GM10248 (cell line): ENCODE measurements around the gene TCF7L1.
"Not testable (repeated sequence)": the region's sequence is repeated elsewhere in the genome, so short reads cannot be mapped to it uniquely, and the experiment has no call there.

Experiments used
- CTCF ChIA-PET: fragments of 300-600 bp; sonication (Branson Sonifier 250); formaldehyde crosslinking; extraction: SDS; loops from one replicate; lab custom pipeline; 2021; ENCODE audit warnings: antibody characterized with exemption; lab: Yijun Ruan, JAX
- POLR2A ChIA-PET: fragments of 350-650 bp; sonication (Branson Sonifier 250); formaldehyde crosslinking; extraction: SDS; loops from one replicate; lab custom pipeline; 2020; ENCODE audit warnings: antibody characterized with exemption; lab: Yijun Ruan, JAX
- DNase-seq: peaks from one replicate; pipeline ENCODE4 v3.0.0; 2012; ENCODE audit errors: extremely low spot score
- CTCF ChIP-seq: IDR thresholded peaks from 2 replicates; pipeline ENCODE4 v1.5.1; 2012; ENCODE audit warnings: mild to moderate bottlenecking, low read depth; ENCODE audit errors: extremely low read depth, missing control alignments, control extremely low read depth

TCF7L1 gene

DNA sequence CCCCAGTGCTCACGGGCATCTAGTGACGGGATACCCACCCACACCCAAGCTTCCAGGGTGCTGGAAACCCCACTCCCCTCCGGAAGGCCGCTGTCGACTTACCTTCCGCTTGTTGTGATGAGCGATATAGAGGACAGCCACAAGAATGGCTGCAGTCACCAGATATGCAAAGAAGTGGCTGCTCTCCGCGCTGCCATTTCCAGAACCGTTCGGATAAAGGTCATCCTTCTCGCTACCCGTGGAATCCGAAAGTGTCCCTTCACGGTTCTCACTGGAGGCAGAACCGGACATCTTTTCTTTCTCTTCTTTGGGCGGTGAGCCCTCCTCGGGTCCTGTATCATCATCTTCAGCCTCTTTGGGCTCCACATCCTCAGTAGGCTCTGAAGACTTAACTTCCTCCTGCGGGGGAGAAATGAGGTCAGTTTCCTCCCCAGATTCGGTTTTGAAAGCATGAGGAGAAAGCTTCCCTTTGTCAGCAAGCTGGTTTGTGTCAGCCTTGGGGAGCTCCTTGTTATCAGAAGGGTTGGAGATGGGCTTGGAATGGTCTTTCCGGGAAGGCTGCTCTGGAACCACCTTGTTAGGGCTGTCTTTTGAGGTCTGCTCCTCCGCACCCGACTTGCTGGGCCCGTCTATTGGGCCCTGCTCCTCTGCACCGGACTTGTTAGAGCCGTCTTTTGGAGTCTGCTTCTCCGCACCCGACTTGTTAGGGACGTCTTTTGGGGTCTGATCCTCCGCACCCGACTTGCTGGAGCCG lies 193.4 kb downstream of the TCF7L1 start:
- POLR2A ChIA-PET, result interaction anchor here (2.0 to 2.7 kb wide), 2 partner anchors 28 to 213 kb away, joined by 7 to 18 read pairs; partner anchors contain the start of genes ELMOD3, MAT2A and RETSAT
- CTCF ChIA-PET, result interaction anchor here (1.0 to 1.4 kb wide), 3 partner anchors 9 to 225 kb away, joined by 3 to 4 read pairs (median 3); no protein-coding TSS in a partner anchor
- no peak for TF ChIP-seq CTCF
- DNase-seq, result peak; percentile 59

DNA sequence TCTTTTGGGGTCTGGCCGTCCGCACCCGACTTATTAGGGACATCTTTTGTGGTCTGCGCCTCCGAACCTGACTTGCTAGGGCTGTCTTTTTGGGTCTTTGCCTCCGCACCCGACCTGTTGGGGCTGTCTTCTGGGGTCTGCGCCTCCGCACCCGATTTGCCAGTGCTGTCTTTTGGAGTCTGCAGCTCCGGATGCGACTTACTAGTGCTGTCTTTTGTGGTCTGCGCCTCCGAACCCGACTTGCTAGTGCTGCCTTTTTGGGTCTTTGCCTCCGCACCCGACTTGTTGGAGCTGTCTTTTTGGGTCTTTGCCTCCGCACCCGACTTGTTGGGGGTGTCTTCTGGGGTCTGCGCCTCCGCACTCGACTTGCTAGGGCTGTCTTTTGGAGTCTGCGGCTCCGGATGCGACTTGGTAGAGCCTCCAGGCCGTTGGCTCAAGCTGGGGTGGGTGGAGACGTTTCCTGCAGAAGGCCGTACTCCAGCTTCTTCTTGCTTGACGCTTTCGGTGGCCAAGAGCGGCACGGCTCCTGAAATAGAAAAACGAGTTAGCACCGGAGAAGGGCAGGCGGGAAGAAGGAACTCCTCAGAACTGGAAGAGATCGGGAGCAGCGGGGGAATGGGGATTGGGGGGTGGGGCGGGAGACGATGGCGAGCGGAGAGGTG lies 194.1 kb downstream of the TCF7L1 start:
- ChIA-PET CTCF (interaction anchor here (1.0 to 1.4 kb wide), 4 partner anchors 8 to 27 kb away, joined by 3 to 7 read pairs (median 4); partner anchors contain the start of genes ELMOD3 and RETSAT), POLR2A (interaction anchor here (0.5 to 2.7 kb wide), 9 partner anchors 9 to 1435 kb away, joined by 3 to 18 read pairs (median 4); partner anchors contain the start of genes ELMOD3, MAT2A and RETSAT)
- DNase-seq, result peak; percentile 61
- no peak for TF ChIP-seq CTCF

DNA sequence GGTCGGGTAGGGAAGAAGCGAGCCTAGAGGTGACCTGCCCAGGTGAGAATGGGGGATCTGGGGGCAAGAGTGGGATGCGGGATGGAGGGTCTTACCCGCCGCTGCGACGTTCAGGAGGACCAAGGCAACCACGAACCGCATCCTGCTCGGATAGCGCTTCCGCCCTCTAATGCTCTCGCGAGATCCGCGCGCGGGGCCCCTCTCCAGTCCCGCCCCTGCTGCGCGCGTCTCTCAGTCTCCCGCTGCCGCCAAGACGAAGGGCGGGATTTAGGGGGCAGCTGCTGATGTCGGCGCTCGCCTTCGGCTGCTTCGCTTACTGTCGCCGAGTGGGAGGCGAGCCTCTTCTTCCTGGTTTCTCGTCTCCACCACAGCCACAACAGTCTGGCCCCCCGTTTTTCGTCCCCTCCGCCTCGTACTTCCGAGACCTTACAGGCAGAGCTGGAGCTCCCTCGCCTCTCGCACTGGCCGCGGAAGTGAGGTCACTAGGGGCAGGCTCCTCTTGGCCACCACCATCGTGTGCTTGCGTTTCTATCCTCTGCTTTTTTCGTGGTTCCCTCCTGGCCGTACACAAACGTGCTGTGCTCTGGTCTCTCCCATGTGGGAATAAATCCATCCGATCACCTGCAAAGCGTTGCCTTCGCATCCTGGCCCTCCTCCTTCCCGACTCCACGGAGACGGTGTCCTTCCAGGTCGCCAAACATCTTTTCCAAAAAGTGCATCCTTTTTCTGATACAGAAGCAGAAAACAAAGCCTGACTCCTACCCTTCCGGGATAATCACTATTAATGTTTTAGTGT lies 194.8 kb downstream of the TCF7L1 start, which contains the start of gene TGOLN2:
Gene TGOLN2, minus strand, starts transcription at position 168 of the 796 bp plus-strand sequence. Its CDS starts 27 bp downstream, at position 141.
- ChIA-PET POLR2A (interaction anchor here (0.5 to 2.7 kb wide), 9 partner anchors 10 to 1435 kb away, joined by 3 to 18 read pairs (median 4); partner anchors contain the start of genes ELMOD3, MAT2A and RETSAT), CTCF (interaction anchor here (1.0 to 1.2 kb wide), 3 partner anchors 9 to 26 kb away, joined by 3 to 7 read pairs (median 4); partner anchors contain the start of genes ELMOD3 and RETSAT)
- TF ChIP-seq CTCF, result no peak
- peak; percentile 96 for DNase-seq

GRCh38 chr2:85329181-85329651 lies 196.0 kb downstream of the TCF7L1 start:
- TF ChIP-seq CTCF, result no peak

GRCh38 chr2:85329701-85330100 lies 196.5 kb downstream of the TCF7L1 start:
- CTCF ChIA-PET, result interaction anchor here (1.4 kb wide), 1 partner anchor 222 kb away, joined by 3 read pairs; no protein-coding TSS in a partner anchor
- POLR2A ChIA-PET, DNase-seq: not testable (repeated sequence)

More at GRCh38 chr2:85329181-85329651, 196.0 kb downstream of the TCF7L1 start:
- POLR2A ChIA-PET, result interaction anchor here (1.5 kb wide), 1 partner anchor 223 kb away, joined by 4 read pairs; no protein-coding TSS in a partner anchor
- CTCF ChIA-PET, result no interaction called here
- no peak for DNase-seq

DNA sequence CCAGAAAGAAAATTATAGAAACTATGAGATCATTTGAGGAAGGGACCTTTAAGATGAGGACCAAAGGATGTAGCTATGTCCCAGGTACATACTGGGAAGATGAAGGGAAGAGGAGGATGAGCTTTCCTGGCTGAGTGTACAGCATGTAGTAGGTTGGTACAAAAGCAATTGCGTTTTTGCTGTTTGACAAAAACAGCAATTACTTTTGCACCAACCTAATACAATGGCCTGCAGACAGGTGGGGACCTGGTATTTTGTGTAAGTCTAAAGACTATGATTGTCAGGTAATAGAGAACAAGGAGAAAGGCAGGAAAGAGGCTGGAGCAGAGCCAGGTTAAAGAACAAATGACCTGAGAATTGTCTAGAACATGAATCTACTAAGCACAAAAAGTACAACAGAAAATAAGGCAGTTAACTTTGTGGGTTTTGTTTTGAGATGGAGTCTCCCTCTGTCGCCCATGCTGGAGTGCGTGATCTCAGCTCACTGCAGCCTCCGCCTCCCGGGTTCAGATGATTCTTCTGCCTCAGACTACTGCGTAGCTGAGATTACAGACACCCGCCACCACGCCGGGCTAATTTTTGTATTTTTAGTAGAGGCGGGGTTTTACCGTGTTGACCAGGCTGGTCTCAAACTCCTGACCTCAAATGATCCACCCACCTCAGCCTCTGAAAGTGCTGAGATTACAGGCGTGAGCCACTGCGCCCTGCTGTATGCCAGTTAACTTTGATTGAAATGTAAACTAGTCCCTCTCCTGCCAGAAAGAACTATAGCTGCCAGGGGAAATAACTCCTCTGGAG lies 197.8 kb downstream of the TCF7L1 start:
- ChIA-PET POLR2A (no interaction called here), CTCF (interaction anchor here (1.0 to 1.6 kb wide), 4 partner anchors 9 to 221 kb away, joined by 3 to 4 read pairs (median 4); no protein-coding TSS in a partner anchor)
- DNase-seq, result no peak
- TF ChIP-seq CTCF, result no peak

GRCh38 chr2:85333877-85334276 lies 200.7 kb downstream of the TCF7L1 start:
- DNase-seq, POLR2A ChIA-PET: not testable (repeated sequence)
- CTCF ChIA-PET, result interaction anchor here (1.0 to 1.1 kb wide), 2 partner anchors 8 to 316 kb away, joined by 3 read pairs; no protein-coding TSS in a partner anchor
